Measurements from ENCODE around the gene TOX2.

GRCh38 chr20:43976547-43976946 is 61.9 kb downstream of the TOX2 start:
- TF ChIP-seq CTCF (IDR thresholded peaks at IDR 0.05; ENCODE audit: low read depth, low read length) (no peak), EZH2phosphoT487 (IDR thresholded peaks at IDR 0.05; ENCODE audit: low read depth) (no peak)
